Measurements from ENCODE around the gene SMOC1.

GRCh38 chr14:70022771-70023445, 143.7 kb downstream of the SMOC1 start:
- TF ChIP-seq CTCF (IDR thresholded peaks at IDR 0.05; ENCODE audit: control extremely low read depth in 1 of 3, insufficient read depth in 1 of 3, low read depth in 1 of 3, low read length in 3 of 3) (no peak), POLR2A (IDR thresholded peaks at IDR 0.05; ENCODE audit: control extremely low read depth in 1 of 2, low read depth in 2 of 2, low read length in 2 of 2) (no peak), POLR2AphosphoS5 (IDR thresholded peaks at IDR 0.05; ENCODE audit: low read depth, low read length) (no peak), ATF2 (IDR thresholded peaks at IDR 0.05; ENCODE audit: low read length) (no peak), MAX (IDR thresholded peaks at IDR 0.05) (no peak), MAFK (IDR thresholded peaks at IDR 0.05; ENCODE audit: low read depth, low read length) (no peak), ATF3 (IDR thresholded peaks at IDR 0.05; ENCODE audit: insufficient read depth, low read depth, low read length) (no peak), HDAC2 (IDR thresholded peaks at IDR 0.05; ENCODE audit: borderline replicate concordance in 1 of 2, low read depth in 2 of 2, low read length in 2 of 2) (no peak), BRCA1 (IDR thresholded peaks at IDR 0.05; ENCODE audit: low read depth, low read length) (no peak), YY1 (IDR thresholded peaks at IDR 0.05; ENCODE audit: low read depth, low read length) (no peak)

Measured in H1 (cell line).